HCT116 (cell line): ENCODE data around the gene CELSR3.

Source experiments
- ATF3 ChIP-seq: IDR thresholded peaks from 2 replicates; pipeline ENCODE4 v1.6.1; 2012
- ELF1 ChIP-seq: IDR thresholded peaks from 2 replicates; pipeline ENCODE4 v1.6.1; 2012; ENCODE audit warnings: low read depth, borderline replicate concordance
- EZH2 ChIP-seq: fragments of 200-600 bp; sonication (generic); IDR thresholded peaks from 2 replicates; pipeline ENCODE4 v1.6.1; 2017; ENCODE audit warnings: antibody characterized with exemption, mixed run types
- EZH2phosphoT487 ChIP-seq: fragments of 200-600 bp; IDR thresholded peaks from 2 replicates; pipeline ENCODE4 v1.6.1; 2018; ENCODE audit warnings: antibody characterized with exemption, borderline replicate concordance
- MAX ChIP-seq: IDR thresholded peaks from 2 replicates; pipeline ENCODE4 v1.6.1; 2012
- POLR2A ChIP-seq: IDR thresholded peaks from 2 replicates; pipeline ENCODE4 v1.7.0; 2011; ENCODE audit warnings: borderline replicate concordance; ENCODE audit not compliant: insufficient read depth, insufficient read length; ENCODE audit errors: extremely low read depth
- RAD21 ChIP-seq: IDR thresholded peaks from 2 replicates; pipeline ENCODE4 v1.6.1; 2012; ENCODE audit warnings: low read depth, mild to moderate bottlenecking
- SIN3A ChIP-seq: IDR thresholded peaks from 2 replicates; pipeline ENCODE4 v1.6.1; 2012; ENCODE audit warnings: low read depth
- TCF7L2 ChIP-seq: IDR thresholded peaks from 2 replicates; pipeline ENCODE4 v1.7.0; 2011; ENCODE audit warnings: borderline replicate concordance, inconsistent platforms; ENCODE audit not compliant: insufficient read depth, insufficient read length; ENCODE audit errors: extremely low read depth
- ZNF274 ChIP-seq: fragments of 200-500 bp; sonication (Bioruptor generic); IDR thresholded peaks from 2 replicates; pipeline ENCODE4 v1.6.1; 2014; ENCODE audit warnings: mild to moderate bottlenecking, low read depth, low read length, inconsistent platforms
- TF ChIP-seq, protein P1 (sequence below), 3 experiments: fragments of 200-600 bp in 1 of 3; sonication (generic) in 1 of 3; IDR thresholded peaks in 2 of 3; conservative IDR thresholded peaks in 1 of 3; 2 replicates each; pipeline ENCODE4 v1.5.1; 2012 to 2017; ENCODE audit warnings: low read depth in 2 of 3, low read length in 2 of 3, antibody characterized with exemption in 1 of 3, borderline replicate concordance in 1 of 3, control low read depth in 1 of 3, mild to moderate bottlenecking in 1 of 3, mixed read lengths in 1 of 3, mixed run types in 1 of 3, moderate library complexity in 1 of 3; ENCODE audit not compliant: insufficient read depth in 1 of 3

DNA sequence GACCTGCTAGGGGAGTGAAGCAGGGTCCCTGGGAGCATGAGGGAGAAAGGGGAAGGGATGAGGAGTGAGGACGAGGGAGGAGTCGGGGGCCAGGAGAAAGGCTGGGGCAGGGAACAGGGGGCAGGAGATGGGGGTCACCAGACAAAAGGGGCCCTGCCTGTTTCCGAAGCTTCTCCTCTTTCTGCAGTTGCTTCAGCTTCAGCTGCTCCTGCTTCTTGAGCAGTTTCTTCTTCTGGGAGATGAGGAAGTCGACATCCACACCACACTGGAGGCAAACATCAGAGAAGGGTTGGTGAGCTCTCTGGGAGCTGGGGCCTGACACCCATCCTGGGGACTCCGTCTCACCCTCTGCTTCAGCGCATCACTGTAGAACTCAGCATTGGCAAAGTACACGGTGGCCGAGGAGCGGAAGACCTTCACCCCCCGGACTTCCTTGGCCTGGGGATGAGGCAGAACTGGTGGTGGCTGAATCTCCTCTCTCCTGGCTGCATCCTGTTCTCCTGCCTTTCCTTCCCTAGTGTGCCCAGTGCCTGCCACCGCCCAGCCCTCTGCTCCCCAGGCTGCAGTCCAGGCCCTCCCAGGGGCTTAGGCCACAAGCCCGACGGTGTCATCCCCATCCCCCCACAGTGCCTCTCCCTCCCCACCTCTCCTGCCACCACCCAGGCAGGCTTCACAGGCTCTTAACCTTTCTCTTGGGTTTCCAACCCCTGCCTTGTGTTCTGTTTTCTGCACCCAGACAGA, 34.2 kb downstream of the CELSR3 start:
- TF ChIP-seq EZH2phosphoT487, result no peak
- no peak for TF ChIP-seq ELF1
- no peak for TF ChIP-seq RAD21
- TF ChIP-seq EZH2, result no peak
- TF ChIP-seq, protein P1, sequence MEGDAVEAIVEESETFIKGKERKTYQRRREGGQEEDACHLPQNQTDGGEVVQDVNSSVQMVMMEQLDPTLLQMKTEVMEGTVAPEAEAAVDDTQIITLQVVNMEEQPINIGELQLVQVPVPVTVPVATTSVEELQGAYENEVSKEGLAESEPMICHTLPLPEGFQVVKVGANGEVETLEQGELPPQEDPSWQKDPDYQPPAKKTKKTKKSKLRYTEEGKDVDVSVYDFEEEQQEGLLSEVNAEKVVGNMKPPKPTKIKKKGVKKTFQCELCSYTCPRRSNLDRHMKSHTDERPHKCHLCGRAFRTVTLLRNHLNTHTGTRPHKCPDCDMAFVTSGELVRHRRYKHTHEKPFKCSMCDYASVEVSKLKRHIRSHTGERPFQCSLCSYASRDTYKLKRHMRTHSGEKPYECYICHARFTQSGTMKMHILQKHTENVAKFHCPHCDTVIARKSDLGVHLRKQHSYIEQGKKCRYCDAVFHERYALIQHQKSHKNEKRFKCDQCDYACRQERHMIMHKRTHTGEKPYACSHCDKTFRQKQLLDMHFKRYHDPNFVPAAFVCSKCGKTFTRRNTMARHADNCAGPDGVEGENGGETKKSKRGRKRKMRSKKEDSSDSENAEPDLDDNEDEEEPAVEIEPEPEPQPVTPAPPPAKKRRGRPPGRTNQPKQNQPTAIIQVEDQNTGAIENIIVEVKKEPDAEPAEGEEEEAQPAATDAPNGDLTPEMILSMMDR (IDR thresholded peaks at IDR 0.05 in 2 of 3, conservative IDR thresholded peaks at IDR 0.05 in 1 of 3; ENCODE audit: borderline replicate concordance in 1 of 3, insufficient read depth in 1 of 3, low read depth in 2 of 3, low read length in 2 of 3), result no peak
- TF ChIP-seq POLR2A, result no peak
- TF ChIP-seq ZNF274, result no peak
- TF ChIP-seq MAX, result no peak
- no peak for TF ChIP-seq SIN3A
- TF ChIP-seq TCF7L2, result no peak
- no peak for TF ChIP-seq ATF3
